K562 (cell line): ENCODE measurements around the gene MRPL37. TPM values are rescaled to one million over a fixed set of nuclear protein-coding genes. Genes with fewer than 3 reads are reported as not detected.
A peak's percentile ranks its signal among the peaks of the same experiment; 100 is the strongest.

Experiments
- ATAC-seq: fragments of 200-7000 bp; cut with Tn5 transposase; 3 replicates; pipeline ENCODE4 v1.9.1; 2020; ENCODE audit warnings: moderate library complexity
- BruUV-seq: library from RNA; stranded (reverse); fragments of 400-500 nt; replicated peaks from 2 replicates; lab custom pipeline; 2021; lab: Mats Ljungman, UMichigan
- CTCF ChIA-PET: fragments of 300-600 bp; formaldehyde crosslinking; extraction: SDS; loops from one replicate; lab custom pipeline; 2021; ENCODE audit warnings: low intra/inter-chr PET ratio; lab: Yijun Ruan, JAX
- POLR2A ChIA-PET: fragments of 300-600, 350-650 bp; sonication (Branson Sonifier 250); formaldehyde crosslinking; extraction: SDS; loops from one replicate; lab custom pipeline; 2021; ENCODE audit warnings: antibody characterized with exemption, inconsistent platforms; lab: Yijun Ruan, JAX
- DNase-seq, 4 experiments: peaks; one replicate each; pipeline versions ENCODE4 v3.0.0 to v3.0.0-alpha.2; 2011 to 2018; ENCODE audit warnings: low spot score in 3 of 4, mixed read lengths in 3 of 4; ENCODE audit errors: extremely low read depth in 1 of 4
- FAIRE-seq: peaks from 2 replicates; lab custom pipeline; 2011; peaks lifted over from hg19 to GRCh38; lab: Jason Lieb, UNC
- H2AFZ ChIP-seq: 2 replicates; pipeline ENCODE4 v1.6.0; 2011; ENCODE audit warnings: low read depth, low read length, control low read depth, inconsistent platforms
- H3K27ac ChIP-seq: fragments of 200-600 bp; 3 replicates; pipeline ENCODE4 v1.8.0; 2011; ENCODE audit warnings: low read depth, mild to moderate bottlenecking, control low read depth, inconsistent platforms, low read length, moderate library complexity, mixed read lengths; ENCODE audit errors: extremely low read depth
- H3K27me3 ChIP-seq, 2 experiments: fragments of 300-600 bp in 1 of 2; 2 replicates in 1 of 2; 3 replicates in 1 of 2; pipeline versions ENCODE4 v1.6.0 to v1.8.0; 2011; ENCODE audit warnings: inconsistent platforms in 2 of 2, low read length in 2 of 2, mild to moderate bottlenecking in 1 of 2, mixed read lengths in 1 of 2, moderate library complexity in 1 of 2; ENCODE audit not compliant: control insufficient read depth in 2 of 2, insufficient read depth in 2 of 2
- H3K36me3 ChIP-seq: fragments of 300-600 bp; 3 replicates; pipeline ENCODE4 v1.8.0; 2011; ENCODE audit warnings: mild to moderate bottlenecking, low read length, inconsistent platforms; ENCODE audit not compliant: control insufficient read depth, insufficient read depth
- H3K4me1 ChIP-seq, 2 experiments: fragments of 200-600 bp in 1 of 2; replicated peaks in 1 of 2; 2 replicates in 1 of 2; 3 replicates in 1 of 2; pipeline versions ENCODE4 v1.5.1 to v1.8.0; 2011; ENCODE audit warnings: inconsistent platforms in 2 of 2, low read length in 2 of 2, mild to moderate bottlenecking in 1 of 2, mixed read lengths in 1 of 2, moderate library complexity in 1 of 2; ENCODE audit not compliant: control insufficient read depth in 2 of 2, insufficient read depth in 2 of 2
- H3K4me2 ChIP-seq: 2 replicates; pipeline ENCODE4 v1.6.1; 2011; ENCODE audit warnings: low read length, control low read depth, inconsistent platforms, mixed read lengths; ENCODE audit not compliant: insufficient read depth
- H3K4me3 ChIP-seq: fragments of 200-600 bp; sonication (generic), shearing (Covaris generic); 2 replicates; pipeline ENCODE4 v1.5.1; 2016; ENCODE audit warnings: control low read depth, inconsistent platforms
- H3K79me2 ChIP-seq: fragments of 200-600 bp; 3 replicates; pipeline ENCODE4 v1.8.0; 2011; ENCODE audit warnings: low read length, inconsistent platforms; ENCODE audit not compliant: control insufficient read depth, insufficient read depth
- H3K9ac ChIP-seq, 2 experiments: 2 replicates each; pipeline versions ENCODE4 v1.6.0 to v1.6.1; 2011; ENCODE audit warnings: low read depth in 2 of 2, low read length in 2 of 2, control low read depth in 1 of 2, inconsistent platforms in 1 of 2, mild to moderate bottlenecking in 1 of 2, mixed read lengths in 1 of 2; ENCODE audit not compliant: insufficient read depth in 1 of 2
- H3K9me1 ChIP-seq: one replicate; pipeline ENCODE4 v1.6.0; 2011; ENCODE audit warnings: inconsistent platforms, mild to moderate bottlenecking, low read length, moderate library complexity; ENCODE audit not compliant: control insufficient read depth, insufficient read depth
- H3K9me3 ChIP-seq: replicated peaks from 2 replicates; pipeline ENCODE4 v1.5.1; 2011; ENCODE audit warnings: low read depth, low read length, inconsistent platforms; ENCODE audit not compliant: control insufficient read depth, insufficient read depth
- H4K20me1 ChIP-seq: replicated peaks from 2 replicates; pipeline ENCODE4 v1.6.1; 2011; ENCODE audit warnings: low read length, inconsistent platforms, mixed read lengths; ENCODE audit not compliant: control insufficient read depth, insufficient read depth
- CEBPG ChIP-seq, 3 experiments: fragments of 200-800 bp in 1 of 3; sonication (Bioruptor generic) in 1 of 3; sonication (generic) in 1 of 3; formaldehyde crosslinking in 1 of 3; IDR thresholded peaks in 2 of 3; conservative IDR thresholded peaks in 1 of 3; 2 replicates each; pipeline versions ENCODE4 v1.6.1 to v1.8.0; 2016 to 2022; ENCODE audit warnings: missing compliant biosample characterization in 2 of 3, missing genetic modification characterization in 2 of 3, mild to moderate bottlenecking in 1 of 3, missing genetic modification reagents in 1 of 3
- GABPB1 ChIP-seq: sonication (generic); formaldehyde crosslinking; IDR thresholded peaks from 2 replicates; pipeline ENCODE4 v1.8.0; 2022; ENCODE audit warnings: mild to moderate bottlenecking, missing genetic modification reagents
- GABPB2 ChIP-seq: fragments of 250-450 bp; sonication (Bioruptor Pico); conservative IDR thresholded peaks from 2 replicates; pipeline ENCODE4 v1.5.1; 2021; ENCODE audit warnings: mild to moderate bottlenecking
- HMG20A ChIP-seq: fragments of 450-650 bp; formaldehyde crosslinking; conservative IDR thresholded peaks from 2 replicates; pipeline ENCODE4 v1.4.0; 2020; ENCODE audit warnings: mild to moderate bottlenecking, mixed read lengths
- HNRNPLL ChIP-seq: fragments of 200-400 bp; formaldehyde crosslinking; IDR thresholded peaks from 2 replicates; pipeline ENCODE4 v1.6.1; 2017; ENCODE audit warnings: low read length, low read depth, mild to moderate bottlenecking; ENCODE audit not compliant: poor library complexity, severe bottlenecking
- HOXB6 ChIP-seq: fragments of 250-450 bp; sonication (Bioruptor Pico); IDR thresholded peaks from 2 replicates; pipeline ENCODE4 v1.5.1; 2022; ENCODE audit warnings: mild to moderate bottlenecking, borderline replicate concordance
- KAT7 ChIP-seq: sonication (generic); formaldehyde crosslinking; IDR thresholded peaks from 2 replicates; pipeline ENCODE4 v1.8.0; 2022; ENCODE audit warnings: missing genetic modification reagents, mild to moderate bottlenecking, borderline replicate concordance
- MAX ChIP-seq: sonication (generic); formaldehyde crosslinking; IDR thresholded peaks from 2 replicates; pipeline ENCODE4 v1.9.0; 2022; ENCODE audit warnings: mild to moderate bottlenecking, missing genetic modification reagents
- MBD1 ChIP-seq: fragments of 250-450 bp; sonication (Bioruptor Pico); IDR thresholded peaks from 2 replicates; pipeline ENCODE4 v1.8.0; 2022; ENCODE audit warnings: inconsistent platforms
- RBM17 ChIP-seq: fragments of 200-400 bp; formaldehyde crosslinking; IDR thresholded peaks from 2 replicates; pipeline ENCODE4 v1.6.1; 2017; ENCODE audit warnings: low read depth, mild to moderate bottlenecking, low read length, borderline replicate concordance
- RBM22 ChIP-seq: fragments of 200-400 bp; formaldehyde crosslinking; IDR thresholded peaks from 2 replicates; pipeline ENCODE4 v1.6.1; 2018; ENCODE audit warnings: low read length, low read depth; ENCODE audit not compliant: poor library complexity, severe bottlenecking
- SRSF1 ChIP-seq: fragments of 200-400 bp; formaldehyde crosslinking; IDR thresholded peaks from 2 replicates; pipeline ENCODE4 v1.6.1; 2017; ENCODE audit warnings: mild to moderate bottlenecking, low read depth, low read length, moderate library complexity
- ZBTB1 ChIP-seq: sonication (generic); formaldehyde crosslinking; IDR thresholded peaks from 2 replicates; pipeline ENCODE4 v1.8.1; 2023; ENCODE audit warnings: missing genetic modification reagents, low read depth, mild to moderate bottlenecking, borderline replicate concordance
- ZFP1 ChIP-seq: fragments of 450-650 bp; formaldehyde crosslinking; IDR thresholded peaks from 2 replicates; pipeline ENCODE4 v1.4.0; 2020; ENCODE audit warnings: mild to moderate bottlenecking, mixed read lengths
- ZFP36 ChIP-seq: fragments of 150-350 bp; IDR thresholded peaks from 2 replicates; pipeline ENCODE4 v1.6.1; 2018; ENCODE audit warnings: low read length, low read depth; ENCODE audit not compliant: partially characterized antibody
- ZNF24 ChIP-seq: fragments of 450-650 bp; IDR thresholded peaks from 2 replicates; pipeline ENCODE4 v1.6.1; 2016
- ZNF384 ChIP-seq: IDR thresholded peaks from 2 replicates; pipeline ENCODE4 v1.6.1; 2012; ENCODE audit warnings: low read depth, low read length, improper control_type of control experiment
- ZNF551 ChIP-seq: fragments of 250-450 bp; sonication (Bioruptor Pico); IDR thresholded peaks from 2 replicates; pipeline ENCODE4 v1.5.0; 2021; ENCODE audit warnings: mild to moderate bottlenecking, moderate library complexity
- ZNF766 ChIP-seq: fragments of 200-800 bp; sonication (Bioruptor generic); conservative IDR thresholded peaks from 2 replicates; pipeline ENCODE4 v1.6.1; 2016; ENCODE audit warnings: missing genetic modification characterization, missing compliant biosample characterization
- ZNF79 ChIP-seq: fragments of 250-450 bp; sonication (Bioruptor Pico); IDR thresholded peaks from 2 replicates; pipeline ENCODE4 v1.4.0; 2020; ENCODE audit warnings: low read depth, mild to moderate bottlenecking, moderate library complexity
- WGBS: fragments of 100-300 bp; shearing (Covaris generic); methylation state at CpG from one replicate; pipeline ENCODE4 v1.1.6; 2016; ENCODE audit warnings: low coverage, mixed read lengths; ENCODE audit not compliant: insufficient coverage; ENCODE audit errors: missing lambda C conversion rate; 5-methylcytosine and 5-hydroxymethylcytosine counted together
- in situ Hi-C: fragments of 300-500 bp; cut with MboI; formaldehyde crosslinking; loops from 4 replicates; pipeline ENCODE4 v1.15.0; 2018; ENCODE audit warnings: inconsistent platforms, mixed read lengths
- intact Hi-C: fragments of 100-400 bp; cut with micrococcal nuclease; formaldehyde crosslinking; loops from 2 replicates; pipeline ENCODE4 v1.14.2; 2022
- polyA plus RNA-seq, 8 experiments: library from polyadenylated mRNA; depleted of rRNA in 4 of 8; stranded (reverse) in 5 of 8; unstranded in 3 of 8; fragments of >200 nt; fragmentation: Nextera tagmentation in 2 of 8; fragmentation: Illumina TruSeq in 1 of 8; extraction: Ambion mirVana in 2 of 8; extraction: Trizol in 1 of 8; gene quantifications; 2 replicates each; pipeline versions ENCODE4 v1.2.1 to v1.2.3, GENCODE V29; 2011 to 2014; ENCODE audit warnings: inconsistent platforms in 1 of 8, missing spikeins in 1 of 8
- total RNA-seq, 7 experiments: library from RNA; depleted of rRNA in 6 of 7; stranded (reverse); fragments of >200 nt in 6 of 7; fragmentation: Illumina TruSeq in 2 of 7; extraction: Trizol in 2 of 7; gene quantifications; 2 replicates each; pipeline versions ENCODE4 v1.2.1 to v1.2.3, GENCODE V29; 2011 to 2021; ENCODE audit warnings: low replicate concordance in 1 of 7

The MRPL37 gene
- total and polyA plus RNA-seq, 9 of the 15 experiments (the other 6 are each of a cell fraction or from before 2014, with no cell fraction given) = 52.2 to 303 (median 180) TPM

GRCh38 chr1:54230507-54231339 is 30.8 kb downstream of the MRPL37 start:
- ATAC-seq = peak; percentile 44
- TF ChIP-seq HMG20A (CRISPR knock-in tag) (no peak), RBM17 (no peak), ZFP1 (CRISPR knock-in tag) (no peak), HOXB6 (no peak), RBM22 (no peak), ZBTB1 (no peak), CEBPG (CRISPR knock-in tag; IDR thresholded peaks at IDR 0.05) (no peak), CEBPG (tag; conservative IDR thresholded peaks at IDR 0.05 in 1 of 2, IDR thresholded peaks at IDR 0.05 in 1 of 2) (peak in 1 of 2 experiments; percentile 37; a peak in 2 of 4 replicates), GABPB2 (CRISPR knock-in tag) (no peak), ZFP36 (peak; percentile 45), KAT7 (CRISPR knock-in tag) (0 out of 2 replicates have a peak, but pooled peaks have one; percentile 23), ZNF384 (no peak), ZNF551 (CRISPR knock-in tag) (no peak), HNRNPLL (no peak), ZNF766 (CRISPR knock-in tag) (0 out of 2 replicates have a peak, but pooled peaks have one; percentile 13), MBD1 (CRISPR knock-in tag) (no peak), MAX (CRISPR knock-in tag) (0 out of 2 replicates have a peak, but pooled peaks have one; percentile 25), GABPB1 (CRISPR knock-in tag) (0 out of 2 replicates have a peak, but pooled peaks have one; percentile 50), SRSF1 (no peak), ZNF24 (no peak), ZNF79 (CRISPR knock-in tag) (no peak)

More at GRCh38 chr1:54230507-54231339, 30.8 kb downstream of the MRPL37 start:
- Histone ChIP-seq H3K9me3 (no peaks in the 10 kb centered on the region), H3K4me1 (peaks cover 27 to 31% of the 10 kb centered on the region in 2 experiments), H3K4me2 (no peak overlapping the region), H3K27ac (peak overlapping the region; percentile 56; the same call in 2 of the 3 replicates), H3K36me3 (peaks cover 37% of the 10 kb centered on the region), H2AFZ (no peak overlapping the region), H3K27me3 (no peaks in the 10 kb centered on the region), H3K4me3 (no peak overlapping the region), H3K79me2 (no peaks in the 10 kb centered on the region), H3K9ac (no peak overlapping the region), H4K20me1 (peaks cover 11% of the 10 kb centered on the region), H3K9me1 (no peaks in the 10 kb centered on the region)
- WGBS = 25% methylated on average over 15 of the region's 15 CpGs
- in situ Hi-C loops = no loop called here
- FAIRE-seq = peak; percentile 77
- peak in 1 of 4 experiments; percentile 31 for DNase-seq
- intact Hi-C loops = no loop called here
- ChIA-PET POLR2A (interaction anchor here (0.6 to 2.8 kb wide), 3 partner anchors 9 to 258 kb away, joined by 3 to 21 read pairs (median 4); no protein-coding TSS in a partner anchor), CTCF (no interaction called here)
- no TSS peak for BruUV-seq
